ENCODE measurements around the gene TRMT2A. TPM values are rescaled to one million over a fixed set of nuclear protein-coding genes. Genes with fewer than 3 reads are reported as not detected.

Gene TRMT2A
- total RNA-seq, 2 experiments from 2014 or later, result 79.3 to 84.2 TPM

- Mint-ChIP-seq H3K36me3 (ENCODE audit: low read depth) (peaks cover 59% of the 10 kb centered on the region), H3K4me3 (no peak overlapping the region), H3K4me1 (ENCODE audit: low read depth) (peaks cover 17% of the 10 kb centered on the region), H3K27me3 (no peaks in the 10 kb centered on the region), H3K27ac (no peak overlapping the region), H3K9me3 (no peaks in the 10 kb centered on the region)
- intact Hi-C loops (cut with DNase I, micrococcal nuclease), result loop anchor here in 1 of 2 experiments (10.0 kb wide), 1 partner anchor 812 kb away; the partner anchor contains the start of gene CLTCL1
- ChIA-PET CTCF (no interaction called here), POLR2A (no interaction called here)
- Histone ChIP-seq H3K36me3 (ENCODE audit: insufficient read depth, low read length) (peaks cover 69% of the 10 kb centered on the region), H3K4me3 (ENCODE audit: low read length) (no peak overlapping the region), H3K27me3 (ENCODE audit: control insufficient read depth in 1 of 2, insufficient read depth in 2 of 2, low read length in 2 of 2) (no peaks in the 10 kb centered on the region), H3K9me3 (ENCODE audit: control insufficient read depth in 1 of 2, insufficient read depth in 1 of 2, low read length in 2 of 2) (no peaks in the 10 kb centered on the region), H3K4me1 (ENCODE audit: insufficient read depth, low read length) (peaks cover 9% of the 10 kb centered on the region), H3K27ac (ENCODE audit: low read depth in 1 of 2, low read length in 2 of 2) (no peak overlapping the region)
- no peak for ATAC-seq (ENCODE audit: poor library complexity)
- TF ChIP-seq CTCF (IDR thresholded peaks at IDR 0.05), result no peak
- no peak for DNase-seq
Measured at GRCh38 chr22:20106849-20107237, 10.2 kb downstream of the TRMT2A start.

GRCh38 chr22:20106205-20106848 is 10.7 kb downstream of the TRMT2A start:
- CTCF ChIA-PET, result no interaction called here
- Histone ChIP-seq H3K9me3 (ENCODE audit: control insufficient read depth in 1 of 2, insufficient read depth in 1 of 2, low read length in 2 of 2) (no peaks in the 10 kb centered on the region), H3K4me3 (ENCODE audit: low read length) (no peak overlapping the region), H3K36me3 (ENCODE audit: insufficient read depth, low read length) (peaks cover 68% of the 10 kb centered on the region), H3K27me3 (ENCODE audit: control insufficient read depth in 1 of 2, insufficient read depth in 2 of 2, low read length in 2 of 2) (no peaks in the 10 kb centered on the region), H3K4me1 (ENCODE audit: insufficient read depth, low read length) (peaks cover 8% of the 10 kb centered on the region), H3K27ac (ENCODE audit: low read depth in 1 of 2, low read length in 2 of 2) (no peak overlapping the region)
- Mint-ChIP-seq H3K27ac (no peak overlapping the region), H3K36me3 (ENCODE audit: low read depth) (peaks cover 55% of the 10 kb centered on the region), H3K9me3 (no peaks in the 10 kb centered on the region), H3K27me3 (no peaks in the 10 kb centered on the region), H3K4me1 (ENCODE audit: low read depth) (peaks cover 22% of the 10 kb centered on the region), H3K4me3 (no peak overlapping the region)
- ATAC-seq (ENCODE audit: poor library complexity), result no peak
- DNase-seq, result no peak
- POLR2A ChIA-PET, result interaction anchor here (0.6 to 1.3 kb wide), 2 partner anchors 10 to 67 kb away, joined by 3 read pairs; partner anchors contain the start of gene RANBP1
- intact Hi-C loops (cut with DNase I, micrococcal nuclease), result loop anchor here in 1 of 2 experiments (10.0 kb wide), 1 partner anchor 812 kb away; the partner anchor contains the start of gene CLTCL1
- TF ChIP-seq CTCF (IDR thresholded peaks at IDR 0.05), result no peak

- H3K27me3 Mint-ChIP-seq, result no peaks in the 10 kb centered on the region
- H3K27me3 ChIP-seq (ENCODE audit: control insufficient read depth in 1 of 2, insufficient read depth in 2 of 2, low read length in 2 of 2), result no peaks in the 10 kb centered on the region
- ATAC-seq (ENCODE audit: poor library complexity) (no peak), DNase-seq (no peak)
- peaks cover 10% of the 10 kb centered on the region for H3K4me1 ChIP-seq (ENCODE audit: insufficient read depth, low read length)
- peaks cover 29% of the 10 kb centered on the region for H3K4me1 Mint-ChIP-seq (ENCODE audit: low read depth)
- no peaks in the 10 kb centered on the region for H3K9me3 ChIP-seq (ENCODE audit: control insufficient read depth in 1 of 2, insufficient read depth in 1 of 2, low read length in 2 of 2)
- H3K4me3 Mint-ChIP-seq, result no peak overlapping the region
- H3K27ac Mint-ChIP-seq, result no peak overlapping the region
- H3K9me3 Mint-ChIP-seq, result no peaks in the 10 kb centered on the region
- H3K36me3 ChIP-seq (ENCODE audit: insufficient read depth, low read length), result peaks cover 61% of the 10 kb centered on the region
- H3K36me3 Mint-ChIP-seq (ENCODE audit: low read depth), result peaks cover 51% of the 10 kb centered on the region
- intact Hi-C loops (cut with DNase I, micrococcal nuclease), result loop anchor here in 1 of 2 experiments (10.0 kb wide), 1 partner anchor 811 kb away; the partner anchor contains the start of gene CLTCL1
- TF ChIP-seq CTCF (IDR thresholded peaks at IDR 0.05), result no peak
- H3K27ac ChIP-seq (ENCODE audit: low read depth in 1 of 2, low read length in 2 of 2), result peak overlapping the region in 1 of 2 donors; percentile 31
- ChIA-PET POLR2A (interaction anchor here (0.6 to 1.3 kb wide), 2 partner anchors 11 to 66 kb away, joined by 3 read pairs; partner anchors contain the start of gene RANBP1), CTCF (no interaction called here)
- H3K4me3 ChIP-seq (ENCODE audit: low read length), result no peak overlapping the region
Measured at GRCh38 chr22:20105456-20106204, 11.4 kb downstream of the TRMT2A start.

Data from CD4-positive, alpha-beta T cell (primary cell).